ENCODE data around the gene AVEN. TPM values are rescaled to one million over a fixed set of nuclear protein-coding genes. Genes with fewer than 3 reads are reported as not detected.

The AVEN gene
- total and polyA plus RNA-seq, 2 of the 13 experiments (the other 11 are each of a cell fraction or from before 2014, with no cell fraction given) = 4.4 to 17.5 TPM

GRCh38 chr15:33985751-33986150 lies 53.3 kb downstream of the AVEN start:
- no TSS peak for BruUV-seq (replicated peaks)
- Histone ChIP-seq H3K4me2 (ENCODE audit: low read depth, low read length) (no peak overlapping the region), H3K27ac (ENCODE audit: extremely low read length, insufficient read depth, low read length) (no peak overlapping the region), H3K4me1 (ENCODE audit: insufficient read depth, low read length) (peaks cover 29% of the 10 kb centered on the region), H2AFZ (ENCODE audit: low read length) (no peak overlapping the region), H3K4me3 (replicated peaks in 1 of 3; ENCODE audit: insufficient read depth in 1 of 3, low read depth in 2 of 3, low read length in 3 of 3) (no peak overlapping the region), H3K9me3 (ENCODE audit: low read length) (no peaks in the 10 kb centered on the region), H3K79me2 (ENCODE audit: insufficient read depth, low read length) (no peaks in the 10 kb centered on the region), H3K36me3 (replicated peaks in 1 of 2; ENCODE audit: control insufficient read depth in 1 of 2, insufficient read depth in 2 of 2, low read length in 2 of 2) (no peaks in the 10 kb centered on the region), H3K27me3 (ENCODE audit: control insufficient read depth in 1 of 2, insufficient read depth in 2 of 2, low read length in 2 of 2) (no peaks in the 10 kb centered on the region), H3K9ac (ENCODE audit: insufficient read depth, low read depth, low read length) (no peak overlapping the region), H4K20me1 (ENCODE audit: insufficient read depth, low read length) (no peaks in the 10 kb centered on the region)
- CTCF ChIA-PET (ENCODE audit: low intra/inter-chr PET ratio, low total read pairs) = no interaction called here
- in situ Hi-C loops (cut with HindIII; ENCODE audit: extremely low pct_ligation_motif_present, low pct_unique_long_range_greater_than_20kb) = loop anchor here (25.0 kb wide), 1 partner anchor 748 kb away; no protein-coding TSS in a partner anchor
- intact Hi-C loops (cut with micrococcal nuclease; ENCODE audit: unreplicated experiment) = no loop called here
- DNase-seq (ENCODE audit: low spot score) (no peak), FAIRE-seq (no peak), ATAC-seq (no peak)
- POLR2A ChIA-PET = no interaction called here
- TF ChIP-seq NFKBIZ (CRISPR knock-in tag; IDR thresholded peaks at IDR 0.05) (no peak), BRCA1 (CRISPR knock-in tag; IDR thresholded peaks at IDR 0.05) (no peak), NCOA5 (CRISPR knock-in tag; IDR thresholded peaks at IDR 0.05) (no peak), SRY (CRISPR knock-in tag; IDR thresholded peaks at IDR 0.05) (no peak), ZBTB46 (CRISPR knock-in tag; IDR thresholded peaks at IDR 0.05; ENCODE audit: borderline replicate concordance) (no peak), PHF20 (CRISPR knock-in tag; IDR thresholded peaks at IDR 0.05) (no peak), AFF4 (CRISPR knock-in tag; IDR thresholded peaks at IDR 0.05) (no peak), ZNF546 (CRISPR knock-in tag; conservative IDR thresholded peaks at IDR 0.05) (no peak), SETDB1 (CRISPR knock-in tag; IDR thresholded peaks at IDR 0.05; ENCODE audit: borderline replicate concordance) (no peak)
- WGBS (ENCODE audit: low lambda C conversion rate) = 65% methylated on average over 3 of the region's 3 CpGs

All from HepG2 (cell line).